HG03103 (cell line): Measurements from ENCODE around the gene MGAT5.

ENCODE experiments used
- ATAC-seq: cut with Tn5 transposase; IDR thresholded peaks from one replicate; pipeline ENCODE4 v1.9.1; 2021; ENCODE audit warnings: low read depth; ENCODE audit not compliant: unreplicated experiment

The MGAT5 gene

DNA sequence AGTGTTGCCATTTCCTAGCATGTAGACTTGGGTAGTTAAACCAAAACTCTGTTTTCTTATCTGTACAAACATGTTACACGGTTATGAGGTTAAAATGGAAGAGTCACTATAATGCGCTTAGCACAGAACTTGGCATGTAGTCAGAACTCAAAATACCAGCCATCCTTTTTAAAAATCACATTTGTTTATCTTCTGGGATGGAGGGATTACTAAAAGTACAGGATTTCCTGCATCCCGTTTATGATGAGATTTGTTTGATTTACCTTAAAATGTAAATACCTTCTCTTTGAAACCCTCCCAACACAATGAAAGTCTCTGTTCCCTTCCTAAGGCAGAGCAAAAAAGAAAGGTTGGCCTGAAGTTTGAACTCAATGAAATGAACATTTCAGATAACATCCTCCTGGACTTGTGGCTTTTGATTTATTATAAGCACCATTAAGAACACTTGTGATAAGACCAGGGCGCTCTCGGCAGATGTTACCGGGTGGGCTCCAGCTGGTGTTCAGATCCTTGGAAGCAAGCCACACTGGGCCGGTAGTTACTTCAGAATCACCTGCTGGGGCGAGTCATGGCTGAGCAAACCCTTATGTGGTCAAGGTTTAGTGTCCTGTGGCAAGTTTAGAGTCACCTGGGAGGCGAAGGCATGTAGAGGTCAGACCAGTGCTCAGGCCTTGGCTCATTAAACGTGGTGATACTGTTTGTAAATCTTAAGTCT, 105.7 kb downstream of the MGAT5 start:
- ATAC-seq = no peak

- ATAC-seq = no peak
Measured at GRCh38 chr2:134360745-134361487, 107.0 kb downstream of the MGAT5 start.

GRCh38 chr2:134361648-134362047, 107.8 kb downstream of the MGAT5 start:
- ATAC-seq = no peak

DNA sequence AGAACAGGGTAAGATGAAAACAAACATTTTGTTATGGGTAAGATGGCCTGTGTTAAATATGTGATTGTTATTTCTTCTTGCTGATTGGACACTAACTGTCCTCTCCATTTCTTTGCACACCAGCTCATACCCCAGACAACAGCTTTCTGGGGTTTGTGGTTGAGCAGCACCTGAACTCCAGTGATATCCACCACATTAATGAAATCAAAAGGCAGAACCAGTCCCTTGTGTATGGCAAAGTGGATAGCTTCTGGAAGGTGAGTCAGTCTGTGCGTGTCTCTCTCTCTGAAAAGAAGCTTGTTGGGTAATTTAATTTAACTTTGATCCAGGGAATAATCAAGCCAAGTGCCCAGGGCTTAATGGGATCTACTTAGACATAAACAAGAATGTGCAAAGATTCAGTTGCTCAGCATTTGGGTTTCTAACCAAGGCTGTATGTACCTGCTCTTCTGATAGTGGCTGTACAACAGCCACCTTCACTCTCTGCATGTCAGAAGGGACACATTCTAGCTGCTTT, 108.3 kb downstream of the MGAT5 start:
- no peak for ATAC-seq

DNA sequence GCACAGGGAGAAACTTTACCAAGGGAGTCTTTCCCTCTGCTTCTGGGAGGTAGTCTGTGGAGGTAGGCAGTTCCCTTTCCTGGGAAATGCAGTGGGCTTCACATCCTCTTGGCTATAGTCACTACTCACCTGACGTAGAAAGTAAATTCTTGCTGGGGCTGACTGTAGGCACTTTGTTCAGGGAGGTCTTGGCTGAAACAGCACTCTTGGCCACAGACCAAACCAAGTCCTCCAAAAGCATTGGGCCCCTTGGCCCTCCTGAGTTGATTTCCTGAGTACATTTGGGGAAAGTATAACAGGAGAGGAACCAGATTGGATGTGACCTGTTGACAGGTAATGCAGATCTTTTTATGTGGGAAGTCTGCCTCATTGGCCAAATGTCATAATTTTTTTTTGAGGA, 108.9 kb downstream of the MGAT5 start:
- ATAC-seq = no peak

DNA sequence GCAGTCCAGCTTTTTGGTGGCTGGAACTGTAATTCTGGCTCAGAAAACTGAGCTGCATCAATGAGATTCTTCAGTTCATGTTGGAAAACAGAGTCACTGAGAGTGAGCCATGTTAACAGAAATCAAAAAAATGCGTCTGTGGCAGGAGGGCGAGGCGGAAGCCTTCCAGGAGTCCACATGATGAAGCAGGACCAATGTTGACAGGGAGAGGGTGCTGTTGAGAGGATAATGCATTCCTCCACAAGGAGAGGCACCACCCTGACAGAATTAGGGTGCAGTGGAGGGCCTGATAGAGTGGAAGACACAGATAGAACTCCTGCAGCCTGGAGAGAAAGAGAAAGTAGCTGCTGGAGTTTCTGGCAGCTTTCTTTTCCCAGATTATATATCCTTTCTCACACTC, 111.5 kb downstream of the MGAT5 start:
- no peak for ATAC-seq

GRCh38 chr2:134366359-134366758, 112.5 kb downstream of the MGAT5 start:
- no peak for ATAC-seq

DNA sequence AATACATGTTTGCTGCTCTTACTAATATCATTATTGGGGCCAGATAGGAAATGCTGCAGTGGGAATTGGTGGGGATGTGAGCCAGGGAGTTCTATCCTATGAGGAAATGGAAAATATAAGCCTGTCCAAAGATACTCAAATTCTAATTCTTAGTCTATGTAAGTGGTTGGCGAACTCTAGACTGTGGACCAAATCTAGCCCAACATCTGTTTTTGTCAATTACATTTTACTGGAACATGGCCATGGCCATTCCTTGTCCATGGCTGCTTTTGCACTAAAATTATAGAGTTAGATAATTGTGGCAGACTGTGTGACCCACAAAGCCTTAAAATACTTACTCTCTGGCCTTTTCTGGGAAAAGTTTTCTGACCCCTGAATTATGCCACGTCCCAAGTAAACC, 113.3 kb downstream of the MGAT5 start:
- ATAC-seq = no peak

GRCh38 chr2:134368009-134368817, 114.3 kb downstream of the MGAT5 start:
- ATAC-seq = no peak

DNA sequence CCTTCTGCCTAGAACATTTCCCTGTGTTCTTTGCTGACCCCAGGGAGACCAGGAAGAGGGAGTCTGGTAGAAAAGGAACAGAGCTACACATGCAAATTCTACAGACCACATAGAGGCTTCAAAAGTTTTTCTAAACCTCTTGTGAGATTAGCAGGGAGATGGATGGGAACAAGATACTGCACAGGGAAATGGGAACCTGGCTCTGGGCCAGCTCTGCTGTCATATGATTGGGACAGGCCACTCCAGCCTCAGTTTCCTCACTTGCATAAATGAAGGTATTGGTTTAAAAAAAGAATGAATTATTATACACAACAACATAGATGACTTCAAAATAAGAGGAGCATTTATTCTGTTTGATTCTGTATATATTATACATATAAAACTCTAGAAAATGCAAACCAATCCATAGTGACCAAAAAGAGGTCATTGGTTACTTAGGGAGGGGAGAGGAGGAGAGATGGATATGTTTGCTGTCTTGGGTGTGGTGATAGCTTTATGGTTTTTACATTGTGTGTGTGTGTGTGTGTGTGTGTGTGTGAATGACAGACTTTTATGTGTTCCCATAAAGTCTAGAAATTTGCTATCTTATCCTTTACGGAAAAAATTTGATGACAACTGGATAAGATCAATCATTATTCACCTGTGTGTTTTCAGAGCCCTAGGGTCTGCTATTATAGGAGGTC, 115.5 kb downstream of the MGAT5 start:
- no peak for ATAC-seq

DNA sequence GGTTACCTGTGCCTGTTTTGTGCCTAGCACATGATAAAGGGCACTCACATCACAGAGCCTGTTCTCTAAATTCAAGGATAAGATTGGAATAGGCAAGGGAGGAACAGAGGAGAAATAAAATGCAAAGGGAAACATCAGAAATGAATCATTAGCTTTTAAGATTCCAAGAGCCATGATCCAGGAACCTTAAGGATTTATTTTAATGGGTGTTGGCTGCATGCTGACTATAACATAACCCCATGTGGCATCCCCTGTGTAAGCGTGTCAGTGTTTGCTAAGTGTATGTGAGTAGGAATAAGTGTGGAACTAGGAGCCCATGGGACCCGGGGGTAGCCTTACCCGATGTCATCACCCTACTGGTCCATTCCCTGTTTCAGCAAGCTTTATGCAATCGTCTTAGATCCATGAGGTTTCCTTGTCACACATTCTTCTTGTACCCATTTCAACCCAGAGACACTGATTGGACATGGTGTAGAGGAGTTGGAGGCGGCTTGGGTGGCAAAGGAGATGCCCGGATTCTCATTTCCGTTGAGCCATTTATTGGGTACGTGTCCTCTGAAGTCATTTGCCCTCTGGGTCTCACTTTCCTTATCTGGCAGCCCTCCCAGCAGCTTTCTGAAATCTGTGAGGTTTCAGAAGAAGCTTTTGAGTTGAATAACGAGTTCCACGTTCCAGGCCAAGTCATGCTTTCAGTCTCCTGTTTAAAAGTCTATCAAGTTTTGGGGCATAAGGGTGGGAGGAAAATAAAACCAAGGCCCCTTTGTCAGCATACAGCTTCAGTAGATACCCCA, 117.0 kb downstream of the MGAT5 start:
- no peak for ATAC-seq

GRCh38 chr2:134372141-134372540, 118.3 kb downstream of the MGAT5 start:
- ATAC-seq = no peak

- no peak for ATAC-seq
Measured at GRCh38 chr2:134372611-134373131, 118.8 kb downstream of the MGAT5 start.

- ATAC-seq = no peak
Measured at GRCh38 chr2:134375935-134376334, 122.1 kb downstream of the MGAT5 start.

GRCh38 chr2:134377730-134378129, 123.9 kb downstream of the MGAT5 start:
- no peak for ATAC-seq

DNA sequence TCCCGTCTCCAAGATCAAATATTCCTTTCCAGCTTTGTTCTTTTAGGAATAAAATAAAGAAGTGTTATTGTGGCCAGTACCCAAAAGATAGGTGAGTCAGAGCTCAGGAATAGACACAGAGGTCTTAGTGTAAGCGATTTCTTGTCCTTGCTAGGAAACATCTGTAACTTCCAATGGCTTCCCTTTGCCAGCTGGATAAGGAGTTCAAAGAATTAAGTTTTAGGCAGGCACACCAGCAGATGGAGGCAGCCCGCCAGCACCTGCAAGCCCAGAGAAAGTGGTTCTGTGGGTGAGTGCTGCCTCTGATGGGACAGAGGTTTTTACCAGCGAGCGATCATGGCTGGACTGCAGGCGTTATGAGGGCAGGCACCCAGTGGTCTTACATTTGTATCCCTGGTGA, 125.4 kb downstream of the MGAT5 start:
- ATAC-seq = no peak

DNA sequence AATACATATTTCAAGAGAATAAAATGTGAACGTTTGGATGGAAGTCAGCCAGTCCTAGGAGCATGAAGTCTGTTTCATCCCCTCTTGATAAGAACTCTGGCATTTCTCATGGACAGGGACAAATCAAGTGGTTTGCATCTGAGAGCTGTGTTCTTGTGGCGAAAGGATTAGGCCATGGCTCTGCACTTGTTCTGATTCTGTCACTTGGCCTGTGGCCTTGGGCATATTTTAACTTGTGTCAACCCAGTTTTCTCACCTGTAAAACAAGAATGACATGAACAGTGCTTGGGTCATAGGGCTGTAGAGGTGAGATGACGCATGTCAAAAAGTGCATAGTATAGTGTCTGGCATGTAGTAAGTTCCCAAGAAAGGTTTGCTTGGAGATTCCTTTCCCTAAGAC, 125.8 kb downstream of the MGAT5 start:
- no peak for ATAC-seq

GRCh38 chr2:134381141-134381540, 127.3 kb downstream of the MGAT5 start:
- ATAC-seq = no peak

DNA sequence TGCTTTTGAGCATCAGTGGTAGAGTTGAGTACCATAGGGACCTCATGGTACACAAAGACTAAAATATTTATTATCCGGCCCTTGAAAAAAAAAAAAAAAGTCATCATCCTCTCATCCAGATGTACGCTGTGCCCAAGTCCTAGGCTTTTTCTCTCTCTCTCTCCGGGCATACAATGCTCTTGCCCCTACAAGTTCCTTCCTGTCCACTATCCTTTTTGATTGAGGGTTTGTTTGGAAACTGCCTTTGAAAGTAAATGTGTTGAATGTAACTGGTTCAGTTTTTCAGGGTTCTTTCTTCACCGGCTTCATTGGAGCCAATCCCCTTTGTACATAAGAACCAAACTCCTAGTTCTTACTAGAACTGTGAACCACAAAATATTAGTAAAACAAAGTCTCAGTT, 130.3 kb downstream of the MGAT5 start:
- no peak for ATAC-seq

GRCh38 chr2:134385195-134385594, 131.3 kb downstream of the MGAT5 start:
- ATAC-seq = no peak
